ENCODE results near the gene PPM1A.
"Not testable (repeated sequence)": the region's sequence is repeated elsewhere in the genome, so short reads cannot be mapped to it uniquely, and the experiment has no call there.

PPM1A gene

GRCh38 chr14:60272177-60272576, 23.2 kb downstream of the PPM1A start:
- no peak for DNase-seq

- DNase-seq, result no peak
These were observed 24.9 kb downstream of the PPM1A start for GRCh38 chr14:60273956-60274355.

GRCh38 chr14:60274448-60274847, 25.4 kb downstream of the PPM1A start:
- DNase-seq, result no peak

- no peak for DNase-seq
These were observed 26.9 kb downstream of the PPM1A start for GRCh38 chr14:60275932-60276331.

GRCh38 chr14:60276347-60276746, 27.3 kb downstream of the PPM1A start:
- DNase-seq, result no peak

GRCh38 chr14:60277605-60278190, 28.7 kb downstream of the PPM1A start:
- no peak for DNase-seq

GRCh38 chr14:60278350-60278749, 29.3 kb downstream of the PPM1A start:
- DNase-seq, result no peak

GRCh38 chr14:60287452-60287851, 38.4 kb downstream of the PPM1A start:
- DNase-seq, result no peak

- DNase-seq, result no peak
These were observed 39.3 kb downstream of the PPM1A start for GRCh38 chr14:60288279-60288678.

- no peak for DNase-seq
These were observed 45.5 kb downstream of the PPM1A start for GRCh38 chr14:60294411-60295069.

GRCh38 chr14:60300019-60300418, 51.0 kb downstream of the PPM1A start:
- no peak for DNase-seq

- DNase-seq, result no peak
These were observed 52.7 kb downstream of the PPM1A start for GRCh38 chr14:60301685-60302084.

GRCh38 chr14:60302663-60303062, 53.6 kb downstream of the PPM1A start:
- DNase-seq, result no peak

- DNase-seq, result no peak
These were observed 54.7 kb downstream of the PPM1A start for GRCh38 chr14:60303745-60304144.

- DNase-seq, result no peak
These were observed 55.5 kb downstream of the PPM1A start for GRCh38 chr14:60304509-60304908.

GRCh38 chr14:60309867-60310552, 61.0 kb downstream of the PPM1A start:
- DNase-seq, result no peak

- DNase-seq, result no peak
These were observed 62.4 kb downstream of the PPM1A start for GRCh38 chr14:60311417-60311816.

GRCh38 chr14:60313093-60313492, 64.1 kb downstream of the PPM1A start:
- no peak for DNase-seq

GRCh38 chr14:60315196-60315990, 66.4 kb downstream of the PPM1A start:
- no peak for DNase-seq

GRCh38 chr14:60317609-60318008, 68.6 kb downstream of the PPM1A start:
- DNase-seq, result no peak

GRCh38 chr14:60320860-60321259, 71.8 kb downstream of the PPM1A start:
- DNase-seq, result not testable (repeated sequence)

- no peak for DNase-seq
These were observed 74.3 kb downstream of the PPM1A start for GRCh38 chr14:60323199-60323896.

GRCh38 chr14:60324837-60325236, 75.8 kb downstream of the PPM1A start:
- no peak for DNase-seq

Measured in GOT3 (cell line).